Muscle layer of duodenum (tissue), 2 donors: Measurements from ENCODE around the gene CETP.
A peak's percentile ranks its signal among the peaks of the same experiment; 100 is the strongest.
"Not testable (repeated sequence)": the region's sequence is repeated elsewhere in the genome, so short reads cannot be mapped to it uniquely, and the experiment has no call there.

Experiments
- H3K27ac ChIP-seq: one replicate; pipeline ENCODE4 v1.7.0; 2013; ENCODE audit warnings: mild to moderate bottlenecking, low read length
- H3K27me3 ChIP-seq: one replicate; pipeline ENCODE4 v1.7.0; 2013; ENCODE audit warnings: low read depth, mild to moderate bottlenecking, control low read depth, low read length
- H3K36me3 ChIP-seq, 2 donors: one replicate each; pipeline ENCODE4 v1.7.0; 2013; ENCODE audit warnings: low read length in 2 of 2, control low read depth in 1 of 2, mild to moderate bottlenecking in 1 of 2; ENCODE audit not compliant: insufficient read depth in 2 of 2, control insufficient read depth in 1 of 2
- H3K4me1 ChIP-seq, 2 donors: one replicate each; pipeline ENCODE4 v1.7.0; 2013; ENCODE audit warnings: low read length in 2 of 2, mild to moderate bottlenecking in 2 of 2, control low read depth in 1 of 2, moderate library complexity in 1 of 2; ENCODE audit not compliant: insufficient read depth in 2 of 2, control insufficient read depth in 1 of 2
- H3K4me3 ChIP-seq, 2 donors: one replicate each; pipeline ENCODE4 v1.7.0; 2013; ENCODE audit warnings: low read length in 2 of 2, low read depth in 1 of 2, mild to moderate bottlenecking in 1 of 2
- H3K9me3 ChIP-seq, 2 donors: one replicate each; pipeline ENCODE4 v1.7.0; 2013; ENCODE audit warnings: low read length in 2 of 2, control low read depth in 1 of 2, mild to moderate bottlenecking in 1 of 2; ENCODE audit not compliant: control insufficient read depth in 1 of 2
- donor health status: healthy.

The CETP gene

GRCh38 chr16:56977823-56978430 is 16.2 kb downstream of the CETP start:
- Histone ChIP-seq H3K9me3 (no peaks in the 10 kb centered on the region), H3K27ac (no peak overlapping the region), H3K27me3 (no peaks in the 10 kb centered on the region), H3K4me3 (no peak overlapping the region), H3K36me3 (no peaks in the 10 kb centered on the region), H3K4me1 (no peaks in the 10 kb centered on the region)

GRCh38 chr16:56980201-56980535 is 18.4 kb downstream of the CETP start:
- peaks cover 0 to 4% of the 10 kb centered on the region in 2 donors for H3K4me1 ChIP-seq
- H3K9me3 ChIP-seq = no peaks in the 10 kb centered on the region
- no peak overlapping the region for H3K27ac ChIP-seq

GRCh38 chr16:56980792-56981724 is 19.3 kb downstream of the CETP start:
- Histone ChIP-seq H3K9me3 (no peaks in the 10 kb centered on the region), H3K27me3 (no peaks in the 10 kb centered on the region), H3K36me3 (no peaks in the 10 kb centered on the region), H3K4me1 (peaks cover 2 to 12% of the 10 kb centered on the region in 2 donors), H3K27ac (no peak overlapping the region), H3K4me3 (no peak overlapping the region)

More at GRCh38 chr16:56980201-56980535, 18.4 kb downstream of the CETP start:
- Histone ChIP-seq H3K27me3 (no peaks in the 10 kb centered on the region), H3K4me3 (no peak overlapping the region), H3K36me3 (no peaks in the 10 kb centered on the region)

GRCh38 chr16:56981729-56982271 is 20.1 kb downstream of the CETP start:
- H3K9me3 ChIP-seq = no peaks in the 10 kb centered on the region
- no peaks in the 10 kb centered on the region for H3K27me3 ChIP-seq
- no peak overlapping the region for H3K27ac ChIP-seq
- H3K36me3 ChIP-seq = no peaks in the 10 kb centered on the region
- H3K4me3 ChIP-seq = no peak overlapping the region
- H3K4me1 ChIP-seq = peaks cover 5 to 12% of the 10 kb centered on the region in 2 donors

GRCh38 chr16:56982695-56983094 is 20.9 kb downstream of the CETP start:
- H3K9me3 ChIP-seq = no peaks in the 10 kb centered on the region
- peaks cover 5 to 12% of the 10 kb centered on the region in 2 donors for H3K4me1 ChIP-seq
- no peaks in the 10 kb centered on the region for H3K27me3 ChIP-seq

GRCh38 chr16:56983211-56983751 is 21.5 kb downstream of the CETP start:
- Histone ChIP-seq H3K27me3 (no peaks in the 10 kb centered on the region), H3K36me3 (no peaks in the 10 kb centered on the region), H3K27ac (peak overlapping the region; percentile 1), H3K9me3 (no peaks in the 10 kb centered on the region), H3K4me3 (no peak overlapping the region), H3K4me1 (peaks cover 5 to 12% of the 10 kb centered on the region in 2 donors)

More at GRCh38 chr16:56982695-56983094, 20.9 kb downstream of the CETP start:
- no peak overlapping the region for H3K4me3 ChIP-seq
- H3K27ac ChIP-seq = no peak overlapping the region
- no peaks in the 10 kb centered on the region for H3K36me3 ChIP-seq

- no peaks in the 10 kb centered on the region for H3K27me3 ChIP-seq
- no peaks in the 10 kb centered on the region for H3K36me3 ChIP-seq
- no peak overlapping the region for H3K27ac ChIP-seq
- H3K4me3 ChIP-seq = no peak overlapping the region
- no peaks in the 10 kb centered on the region for H3K9me3 ChIP-seq
- peaks cover 5 to 20% of the 10 kb centered on the region in 2 donors for H3K4me1 ChIP-seq
Observed at GRCh38 chr16:56984639-56985038, 22.9 kb downstream of the CETP start.

GRCh38 chr16:56985288-56985961 is 23.7 kb downstream of the CETP start:
- H3K4me1 ChIP-seq = peaks cover 11 to 21% of the 10 kb centered on the region in 2 donors
- no peaks in the 10 kb centered on the region for H3K9me3 ChIP-seq
- no peaks in the 10 kb centered on the region for H3K36me3 ChIP-seq
- no peak overlapping the region for H3K4me3 ChIP-seq
- peak overlapping the region; percentile 19 for H3K27ac ChIP-seq
- H3K27me3 ChIP-seq = no peaks in the 10 kb centered on the region

GRCh38 chr16:56985962-56986360 is 24.2 kb downstream of the CETP start:
- Histone ChIP-seq H3K4me3 (no peak overlapping the region), H3K9me3 (no peaks in the 10 kb centered on the region), H3K27me3 (no peaks in the 10 kb centered on the region), H3K27ac (peak overlapping the region; percentile 19), H3K36me3 (no peaks in the 10 kb centered on the region), H3K4me1 (peaks cover 16 to 26% of the 10 kb centered on the region in 2 donors)

GRCh38 chr16:56986361-56986760 is 24.6 kb downstream of the CETP start:
- Histone ChIP-seq H3K36me3 (no peaks in the 10 kb centered on the region), H3K4me3 (no peak overlapping the region), H3K9me3 (no peaks in the 10 kb centered on the region), H3K27me3 (no peaks in the 10 kb centered on the region), H3K4me1 (peaks cover 20 to 28% of the 10 kb centered on the region in 2 donors), H3K27ac (no peak overlapping the region)

GRCh38 chr16:56986908-56987307 is 25.2 kb downstream of the CETP start:
- not testable (repeated sequence) for H3K9me3 ChIP-seq, H3K27ac ChIP-seq, H3K27me3 ChIP-seq, H3K4me3 ChIP-seq, H3K36me3 ChIP-seq
- peaks cover 20 to 28% of the 10 kb centered on the region in 2 donors for H3K4me1 ChIP-seq
